ENCODE measurements around the gene USH2A.

GRCh38 chr1:215835951-215836350 lies 587.3 kb downstream of the USH2A start:
- TF ChIP-seq CTCF (IDR thresholded peaks at IDR 0.05), result no peak
- no peak for TF ChIP-seq POLR2A (IDR thresholded peaks at IDR 0.05)

Data from lower leg skin (tissue), 3 donors.